GM06990 (cell line): ENCODE results near the gene NPEPL1.

ENCODE experiments used
- DNase-seq: peaks from one replicate; pipeline ENCODE4 v3.0.0-alpha.2; 2011; ENCODE audit not compliant: insufficient read length; ENCODE audit errors: extremely low read depth
- H3K27me3 ChIP-seq: replicated peaks from 2 replicates; pipeline ENCODE4 v1.6.0; 2011; ENCODE audit warnings: low read length; ENCODE audit not compliant: control insufficient read depth, insufficient read depth
- H3K36me3 ChIP-seq: 2 replicates; pipeline ENCODE4 v1.5.1; 2011; ENCODE audit warnings: low read length; ENCODE audit not compliant: control insufficient read depth, insufficient read depth
- H3K4me3 ChIP-seq: replicated peaks from 2 replicates; pipeline ENCODE4 v1.5.1; 2011; ENCODE audit warnings: low read depth, mild to moderate bottlenecking, control low read depth, low read length
- TF ChIP-seq, protein P1 (sequence below): IDR thresholded peaks from 2 replicates; pipeline ENCODE4 v1.5.1; 2011; ENCODE audit warnings: low read length, control low read depth, mild to moderate bottlenecking, inconsistent platforms; ENCODE audit not compliant: insufficient read depth, poor library complexity, severe bottlenecking

The NPEPL1 gene

DNA sequence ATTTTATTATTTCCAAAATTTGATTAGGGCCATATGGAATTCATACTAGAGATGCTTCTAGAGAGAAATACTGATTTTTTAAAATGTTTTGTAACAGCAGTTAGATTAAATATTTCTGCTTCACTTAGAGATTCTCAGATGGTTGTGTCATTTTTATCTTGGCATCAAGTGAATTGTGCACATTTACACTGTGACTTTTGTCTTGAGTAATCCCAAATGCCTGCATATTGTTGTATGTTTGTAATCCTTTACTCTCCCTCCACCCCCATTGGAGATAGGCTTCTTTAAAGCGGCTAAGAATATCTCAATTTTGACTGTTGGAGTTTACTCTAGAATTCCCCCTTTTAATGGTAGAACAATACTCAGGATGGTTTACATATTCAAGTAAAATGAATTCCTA is 22.5 kb upstream of the NPEPL1 start:
- no peak for DNase-seq
- H3K4me3 ChIP-seq, result no peak overlapping the region
- H3K27me3 ChIP-seq, result no peaks in the 10 kb centered on the region
- H3K36me3 ChIP-seq, result peaks cover 13% of the 10 kb centered on the region
- TF ChIP-seq, protein P1, sequence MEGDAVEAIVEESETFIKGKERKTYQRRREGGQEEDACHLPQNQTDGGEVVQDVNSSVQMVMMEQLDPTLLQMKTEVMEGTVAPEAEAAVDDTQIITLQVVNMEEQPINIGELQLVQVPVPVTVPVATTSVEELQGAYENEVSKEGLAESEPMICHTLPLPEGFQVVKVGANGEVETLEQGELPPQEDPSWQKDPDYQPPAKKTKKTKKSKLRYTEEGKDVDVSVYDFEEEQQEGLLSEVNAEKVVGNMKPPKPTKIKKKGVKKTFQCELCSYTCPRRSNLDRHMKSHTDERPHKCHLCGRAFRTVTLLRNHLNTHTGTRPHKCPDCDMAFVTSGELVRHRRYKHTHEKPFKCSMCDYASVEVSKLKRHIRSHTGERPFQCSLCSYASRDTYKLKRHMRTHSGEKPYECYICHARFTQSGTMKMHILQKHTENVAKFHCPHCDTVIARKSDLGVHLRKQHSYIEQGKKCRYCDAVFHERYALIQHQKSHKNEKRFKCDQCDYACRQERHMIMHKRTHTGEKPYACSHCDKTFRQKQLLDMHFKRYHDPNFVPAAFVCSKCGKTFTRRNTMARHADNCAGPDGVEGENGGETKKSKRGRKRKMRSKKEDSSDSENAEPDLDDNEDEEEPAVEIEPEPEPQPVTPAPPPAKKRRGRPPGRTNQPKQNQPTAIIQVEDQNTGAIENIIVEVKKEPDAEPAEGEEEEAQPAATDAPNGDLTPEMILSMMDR, result no peak

DNA sequence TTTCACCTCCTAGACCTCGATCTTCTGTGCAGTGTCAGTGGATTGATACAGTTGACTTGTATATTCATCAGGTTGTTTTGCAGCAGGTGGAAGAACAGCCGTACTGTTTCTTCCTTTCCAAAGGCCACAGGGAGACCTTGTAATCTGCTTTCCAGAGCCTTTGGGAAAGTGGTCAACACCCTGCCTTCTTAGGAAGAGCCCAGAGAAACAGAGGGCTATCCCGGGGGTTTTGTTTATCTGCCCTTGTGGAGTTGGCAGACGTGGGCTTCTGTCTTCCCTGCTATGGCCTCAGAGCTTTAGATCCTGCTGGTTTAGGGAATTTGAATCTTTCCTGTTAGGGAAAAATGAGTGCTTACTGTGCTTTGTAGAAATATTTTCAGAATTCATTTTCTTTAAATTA is 21.9 kb upstream of the NPEPL1 start:
- Histone ChIP-seq H3K27me3 (no peaks in the 10 kb centered on the region), H3K4me3 (no peak overlapping the region), H3K36me3 (peaks cover 13% of the 10 kb centered on the region)
- TF ChIP-seq, protein P1, result no peak
- DNase-seq, result no peak

DNA sequence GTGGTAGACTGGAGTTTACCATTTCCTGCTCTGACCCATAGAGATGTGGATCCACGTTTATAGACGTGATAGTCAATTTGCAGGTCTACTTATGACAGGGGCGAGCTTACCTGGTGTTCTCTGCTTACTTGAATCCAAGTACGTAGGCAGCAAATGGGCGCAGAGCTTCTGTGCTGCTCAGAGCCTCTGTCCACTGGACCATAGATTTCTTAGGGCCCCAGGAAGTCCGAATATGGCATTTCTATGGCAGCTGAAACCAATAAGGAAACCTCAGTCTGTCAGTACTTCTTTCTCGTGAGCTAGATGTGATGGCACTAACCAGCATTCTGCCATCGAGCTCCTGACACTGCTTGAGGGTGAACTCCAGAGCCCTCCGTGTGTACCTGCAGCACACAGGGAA is 19.5 kb upstream of the NPEPL1 start:
- peaks cover 17% of the 10 kb centered on the region for H3K36me3 ChIP-seq

DNA sequence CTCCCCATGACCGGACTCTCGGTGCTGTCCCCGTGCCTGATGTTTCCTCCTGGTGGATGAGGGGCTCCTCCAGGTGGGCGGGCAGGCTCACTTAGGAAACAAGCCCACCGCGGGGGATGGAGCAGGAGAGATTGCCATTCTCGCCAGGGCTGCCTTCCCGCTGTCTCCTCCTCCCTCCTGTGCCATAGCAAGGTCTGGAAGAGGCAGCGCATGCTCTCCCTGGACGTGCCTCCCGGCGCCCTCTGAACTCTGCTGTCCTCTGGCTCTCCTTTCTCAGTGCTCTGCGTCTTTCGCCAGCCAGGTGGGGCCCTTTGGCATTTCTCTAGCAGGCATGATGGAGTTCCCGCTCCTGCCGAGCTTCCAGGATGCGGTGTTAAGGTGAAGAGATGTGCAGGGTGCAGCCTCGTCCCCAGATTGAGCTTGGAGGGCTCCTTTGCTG is 17.4 kb upstream of the NPEPL1 start:
- peaks cover 17% of the 10 kb centered on the region for H3K36me3 ChIP-seq

More for the DNA sequence above, 19.5 kb upstream of the NPEPL1 start:
- TF ChIP-seq, protein P1, result no peak
- no peak for DNase-seq
- no peak overlapping the region for H3K4me3 ChIP-seq
- no peaks in the 10 kb centered on the region for H3K27me3 ChIP-seq

DNA sequence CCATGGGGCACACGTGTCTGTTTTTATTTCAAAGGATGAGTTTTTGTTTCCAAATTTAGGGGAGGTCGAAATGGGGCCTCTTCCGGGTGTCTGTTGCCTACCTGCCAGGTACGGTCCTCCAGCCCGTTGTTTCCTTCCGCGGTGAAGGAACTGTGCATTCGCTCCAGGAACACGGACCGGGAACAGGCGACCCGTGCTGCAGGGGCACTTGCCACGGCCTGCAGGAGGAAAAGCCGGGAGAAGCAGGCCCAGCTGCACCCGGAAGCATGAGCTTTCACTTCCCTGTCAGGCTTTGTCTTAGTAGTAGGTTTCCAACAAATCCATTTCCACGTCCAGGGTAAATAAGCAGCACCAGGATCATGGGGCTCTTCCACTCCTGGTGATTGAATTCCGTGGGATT is 17.0 kb upstream of the NPEPL1 start:
- H3K36me3 ChIP-seq, result peaks cover 16% of the 10 kb centered on the region
- no peak for DNase-seq
- H3K27me3 ChIP-seq, result no peaks in the 10 kb centered on the region
- H3K4me3 ChIP-seq, result no peak overlapping the region
- TF ChIP-seq, protein P1, result no peak

More for the DNA sequence above, 17.4 kb upstream of the NPEPL1 start:
- TF ChIP-seq, protein P1, result no peak
- Histone ChIP-seq H3K27me3 (no peaks in the 10 kb centered on the region), H3K4me3 (no peak overlapping the region)
- no peak for DNase-seq

DNA sequence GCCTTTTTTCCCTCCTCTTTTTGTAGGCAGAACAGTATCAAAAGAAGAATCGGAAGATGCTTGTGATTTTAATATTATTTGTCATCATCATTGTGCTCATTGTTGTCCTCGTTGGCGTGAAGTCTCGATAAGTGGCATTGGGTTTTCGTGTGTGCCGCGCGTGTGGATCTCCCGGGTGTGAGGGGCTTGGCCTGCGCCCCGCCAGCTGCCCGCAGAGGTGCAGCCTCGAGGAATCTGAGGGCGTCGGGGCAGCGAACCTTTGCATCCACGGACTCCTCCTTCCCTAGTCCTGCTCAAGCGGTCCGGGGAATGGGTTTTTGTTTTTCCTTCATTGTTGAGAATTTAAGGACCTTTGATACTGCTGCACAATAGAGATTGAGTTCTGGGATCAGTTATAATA is 16.4 kb upstream of the NPEPL1 start:
- Histone ChIP-seq H3K27me3 (no peaks in the 10 kb centered on the region), H3K4me3 (no peak overlapping the region), H3K36me3 (peaks cover 13% of the 10 kb centered on the region)
- TF ChIP-seq, protein P1, result no peak
- no peak for DNase-seq
